ENCODE data around the gene PAPOLB. TPM values are rescaled to one million over a fixed set of nuclear protein-coding genes. Genes with fewer than 3 reads are reported as not detected.

Gene PAPOLB
- polyA plus RNA-seq, 4 donors: 0.08 to 0.13 (median 0.12) TPM

- DNase-seq (ENCODE audit: low read depth in 4 of 4, low spot score in 2 of 4): no peak
These were observed 16.8 kb upstream of the PAPOLB start for GRCh38 chr7:4878336-4879335.

GRCh38 chr7:4876586-4876985, 14.8 kb upstream of the PAPOLB start:
- no peak for DNase-seq (ENCODE audit: low read depth in 4 of 4, low spot score in 2 of 4)

DNA sequence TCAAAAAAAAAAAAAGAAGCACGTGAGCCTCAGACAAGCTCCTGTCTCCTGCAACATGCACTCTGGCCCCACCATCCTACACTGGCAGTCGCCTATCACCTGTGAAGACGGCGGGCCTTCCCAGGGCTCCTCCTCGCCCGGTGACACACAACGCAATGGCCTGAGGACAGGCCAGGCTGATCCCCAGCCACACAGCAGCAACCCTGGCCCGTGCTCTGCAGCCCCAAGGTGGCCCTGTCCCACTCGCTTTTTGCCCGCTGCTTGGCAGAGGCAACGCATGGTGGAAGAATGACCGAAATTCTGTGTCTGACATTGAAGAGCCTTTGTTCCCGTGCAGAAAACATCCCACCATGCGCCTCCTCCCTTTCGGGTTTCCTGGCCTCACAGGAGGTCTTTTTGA, 13.6 kb upstream of the PAPOLB start:
- no peak for DNase-seq (ENCODE audit: low read depth in 4 of 4, low spot score in 2 of 4)

GRCh38 chr7:4873071-4873944, 11.5 kb upstream of the PAPOLB start:
- no peak for DNase-seq (ENCODE audit: low read depth in 4 of 4, low spot score in 2 of 4)

GRCh38 chr7:4871930-4872675, 10.3 kb upstream of the PAPOLB start:
- DNase-seq (ENCODE audit: low read depth in 4 of 4, low spot score in 2 of 4): no peak

- DNase-seq (ENCODE audit: low read depth in 4 of 4, low spot score in 2 of 4): no peak
These were observed 9.3 kb upstream of the PAPOLB start for GRCh38 chr7:4871056-4871680.

GRCh38 chr7:4868493-4868892, 6.7 kb upstream of the PAPOLB start:
- no peak for DNase-seq (ENCODE audit: low read depth in 4 of 4, low spot score in 2 of 4)

- DNase-seq (ENCODE audit: low read depth in 4 of 4, low spot score in 2 of 4): no peak
These were observed 5.0 kb upstream of the PAPOLB start for GRCh38 chr7:4866528-4867496.

- no peak for DNase-seq (ENCODE audit: low read depth in 4 of 4, low spot score in 2 of 4)
These were observed 326 bp upstream of the PAPOLB start for GRCh38 chr7:4862156-4862555.

DNA sequence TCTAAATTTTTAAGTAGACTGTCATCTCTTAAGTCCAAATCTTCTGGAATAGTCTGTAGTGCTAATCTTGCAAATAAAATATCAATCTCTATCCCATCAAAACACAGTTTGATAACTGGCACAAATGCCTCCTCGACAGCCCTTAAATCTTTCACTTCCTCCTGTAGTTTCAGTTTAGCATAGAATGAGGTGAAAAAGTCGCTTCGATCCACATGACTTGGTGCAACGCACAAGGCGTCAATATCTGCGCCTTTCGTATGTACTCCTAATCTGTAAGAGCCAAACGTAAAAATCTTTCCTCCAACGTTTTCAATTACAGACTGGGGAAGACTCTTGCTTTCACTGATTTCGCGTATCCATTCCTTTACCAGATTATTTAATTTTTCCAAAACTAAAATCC, 603 bp downstream of the PAPOLB start:
- no peak for DNase-seq (ENCODE audit: low read depth in 4 of 4, low spot score in 2 of 4)

DNA sequence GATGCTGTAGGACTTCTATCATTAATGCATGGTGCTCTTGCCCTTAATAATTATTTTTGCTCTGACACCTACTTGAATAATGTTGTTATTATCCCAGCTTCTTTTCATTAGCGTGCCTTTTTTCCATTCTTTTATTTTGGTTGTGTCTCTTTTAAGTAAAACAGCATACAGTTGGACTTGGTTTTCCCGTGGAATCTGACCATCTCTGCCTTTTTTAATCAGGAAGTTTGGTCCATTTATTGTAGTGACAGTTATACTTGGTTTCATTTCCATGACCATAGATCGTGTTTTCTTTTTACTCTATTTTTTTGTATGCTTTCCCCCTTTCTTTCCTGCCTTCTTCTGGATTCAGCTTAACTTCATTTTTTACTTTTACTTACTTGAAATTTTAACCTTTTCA, 4.6 kb downstream of the PAPOLB start:
- no peak for DNase-seq (ENCODE audit: low read depth in 4 of 4, low spot score in 2 of 4)

GRCh38 chr7:4856336-4857057, 5.3 kb downstream of the PAPOLB start:
- no peak for DNase-seq (ENCODE audit: low read depth in 4 of 4, low spot score in 2 of 4)

- DNase-seq (ENCODE audit: low read depth in 4 of 4, low spot score in 2 of 4): no peak
These were observed 6.9 kb downstream of the PAPOLB start for GRCh38 chr7:4854916-4855315.

- no peak for DNase-seq (ENCODE audit: low read depth in 4 of 4, low spot score in 2 of 4)
These were observed 10.1 kb downstream of the PAPOLB start for GRCh38 chr7:4851459-4852422.

DNA sequence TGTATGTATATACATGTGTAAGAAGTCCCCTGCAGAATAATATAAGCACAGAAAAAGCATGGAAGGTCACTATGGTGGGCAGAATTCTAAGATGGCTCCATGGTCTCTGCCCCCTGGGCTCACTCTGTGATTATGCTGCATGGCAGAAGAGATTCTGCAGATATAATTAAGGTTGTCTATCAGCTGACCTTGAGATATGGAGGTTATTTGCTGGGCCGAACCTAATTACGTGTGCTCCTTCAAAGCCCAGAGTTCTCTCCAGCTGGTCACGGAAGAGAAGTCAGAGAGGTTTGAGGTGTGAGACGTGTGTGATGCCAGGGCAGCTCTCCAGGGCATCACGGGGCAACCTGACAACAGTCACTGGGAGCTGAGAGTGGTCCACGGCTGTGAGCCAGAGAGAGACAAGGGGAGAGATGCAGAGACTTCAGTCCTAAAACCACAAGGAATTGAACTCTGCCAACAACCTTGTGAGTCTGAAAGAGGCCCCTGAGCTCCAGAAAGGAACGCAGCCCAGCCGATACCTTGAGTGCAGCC, 11.5 kb downstream of the PAPOLB start:
- DNase-seq (ENCODE audit: low read depth in 4 of 4, low spot score in 2 of 4): no peak

DNA sequence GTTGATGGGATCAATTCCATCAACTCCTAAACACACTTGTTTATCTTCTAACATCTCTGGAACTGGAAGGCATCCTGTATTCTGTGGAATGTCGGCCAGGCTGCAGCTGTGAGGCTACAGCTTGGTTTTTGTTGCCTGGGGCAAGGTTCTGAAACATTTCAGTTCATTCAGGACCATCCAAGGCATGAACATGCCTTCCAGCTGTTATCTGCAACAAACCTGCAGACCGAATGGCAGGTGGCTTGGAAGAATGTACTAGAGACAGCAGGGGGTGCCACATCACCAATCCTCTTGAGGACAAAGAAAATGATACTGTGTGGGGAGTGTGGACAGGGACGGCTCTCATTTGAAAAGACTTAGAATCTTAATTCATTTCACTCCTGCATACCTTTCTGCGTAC, 12.4 kb downstream of the PAPOLB start:
- no peak for DNase-seq (ENCODE audit: low read depth in 4 of 4, low spot score in 2 of 4)

DNA sequence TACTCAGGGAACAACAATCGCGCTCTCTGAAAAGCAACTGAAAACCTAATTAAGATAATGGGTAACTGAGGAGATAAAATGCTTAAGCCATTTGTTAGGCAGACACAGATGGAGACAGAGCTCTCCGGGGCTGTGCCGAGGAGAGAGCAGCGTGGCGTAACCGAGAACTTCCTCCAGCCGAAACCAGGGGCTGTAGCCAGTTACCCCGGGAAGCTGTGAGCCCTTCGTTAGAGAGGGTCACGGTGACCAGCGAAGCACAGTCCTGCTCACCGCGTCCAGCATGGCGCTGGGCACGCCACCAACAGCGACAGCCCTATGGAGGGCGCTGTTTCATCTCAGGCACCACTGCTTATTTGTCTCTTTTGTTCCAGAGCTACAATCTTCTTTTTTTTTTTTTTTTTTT, 16.1 kb downstream of the PAPOLB start:
- no peak for DNase-seq (ENCODE audit: low read depth in 4 of 4, low spot score in 2 of 4)
